ENCODE measurements around the gene HNRNPUL1.
A peak's percentile ranks its signal among the peaks of the same experiment; 100 is the strongest.

HNRNPUL1 gene

GRCh38 chr19:41294393-41294792 is 30.2 kb downstream of the HNRNPUL1 start:
- H3K4me3 ChIP-seq (ENCODE audit: low read depth, low read length), result no peak overlapping the region
- in situ Hi-C loops (cut with HindIII; ENCODE audit: low sequenced_read_pairs), result no loop called here
- no peak for DNase-seq (ENCODE audit: low read depth, low spot score)
- TF ChIP-seq, protein P1, sequence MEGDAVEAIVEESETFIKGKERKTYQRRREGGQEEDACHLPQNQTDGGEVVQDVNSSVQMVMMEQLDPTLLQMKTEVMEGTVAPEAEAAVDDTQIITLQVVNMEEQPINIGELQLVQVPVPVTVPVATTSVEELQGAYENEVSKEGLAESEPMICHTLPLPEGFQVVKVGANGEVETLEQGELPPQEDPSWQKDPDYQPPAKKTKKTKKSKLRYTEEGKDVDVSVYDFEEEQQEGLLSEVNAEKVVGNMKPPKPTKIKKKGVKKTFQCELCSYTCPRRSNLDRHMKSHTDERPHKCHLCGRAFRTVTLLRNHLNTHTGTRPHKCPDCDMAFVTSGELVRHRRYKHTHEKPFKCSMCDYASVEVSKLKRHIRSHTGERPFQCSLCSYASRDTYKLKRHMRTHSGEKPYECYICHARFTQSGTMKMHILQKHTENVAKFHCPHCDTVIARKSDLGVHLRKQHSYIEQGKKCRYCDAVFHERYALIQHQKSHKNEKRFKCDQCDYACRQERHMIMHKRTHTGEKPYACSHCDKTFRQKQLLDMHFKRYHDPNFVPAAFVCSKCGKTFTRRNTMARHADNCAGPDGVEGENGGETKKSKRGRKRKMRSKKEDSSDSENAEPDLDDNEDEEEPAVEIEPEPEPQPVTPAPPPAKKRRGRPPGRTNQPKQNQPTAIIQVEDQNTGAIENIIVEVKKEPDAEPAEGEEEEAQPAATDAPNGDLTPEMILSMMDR (IDR thresholded peaks at IDR 0.05; ENCODE audit: low read depth, low read length), result no peak

DNA sequence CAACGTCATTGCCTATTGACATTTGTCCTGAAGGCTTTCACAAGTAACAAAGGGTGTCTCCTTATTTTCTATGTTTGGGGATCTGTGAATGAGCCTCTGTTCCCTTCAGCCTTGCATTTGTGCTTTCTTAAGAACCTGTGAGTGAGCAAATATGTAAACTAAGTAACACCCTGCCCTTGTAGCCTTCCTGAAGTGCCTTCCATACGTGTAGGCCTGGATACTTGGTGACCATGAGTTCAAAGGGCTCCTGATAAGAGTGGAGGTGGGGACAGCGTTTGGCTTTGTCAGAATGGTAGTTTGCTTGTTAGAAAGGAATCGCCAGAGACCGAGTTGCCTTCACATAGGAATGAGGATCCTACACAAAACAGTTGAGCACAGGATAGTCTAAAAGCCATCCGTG is 31.3 kb downstream of the HNRNPUL1 start:
- TF ChIP-seq, protein P1 (IDR thresholded peaks at IDR 0.05; ENCODE audit: low read depth, low read length), result no peak
- no peak overlapping the region for H3K4me3 ChIP-seq (ENCODE audit: low read depth, low read length)
- no peak for DNase-seq (ENCODE audit: low read depth, low spot score)
- in situ Hi-C loops (cut with HindIII; ENCODE audit: low sequenced_read_pairs), result no loop called here

DNA sequence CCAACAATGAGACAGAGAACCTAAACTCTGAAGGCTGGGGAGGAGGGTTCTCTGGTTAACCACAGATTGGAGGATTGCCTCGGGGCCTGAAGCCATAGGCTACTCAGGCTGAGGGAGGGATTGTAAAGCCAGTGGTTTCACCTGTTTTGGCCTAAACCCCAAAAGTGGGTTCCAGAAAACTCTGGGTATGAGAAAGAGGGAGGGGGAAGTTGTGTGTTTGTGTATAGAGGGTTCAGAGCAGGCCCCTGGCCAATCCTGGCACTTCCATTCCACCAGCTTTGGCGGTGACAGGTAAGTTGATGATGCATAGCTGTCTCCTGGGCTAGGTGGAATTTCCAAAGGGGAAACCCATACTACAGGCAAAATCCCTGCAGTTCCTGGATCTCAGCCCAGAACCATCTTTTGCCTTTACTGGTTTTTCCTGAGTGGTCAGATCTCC is 32.3 kb downstream of the HNRNPUL1 start:
- DNase-seq (ENCODE audit: low read depth, low spot score), result no peak
- no peak overlapping the region for H3K4me3 ChIP-seq (ENCODE audit: low read depth, low read length)
- TF ChIP-seq, protein P1 (IDR thresholded peaks at IDR 0.05; ENCODE audit: low read depth, low read length), result no peak
- in situ Hi-C loops (cut with HindIII; ENCODE audit: low sequenced_read_pairs), result no loop called here

- H3K4me3 ChIP-seq (ENCODE audit: low read depth, low read length), result no peak overlapping the region
- in situ Hi-C loops (cut with HindIII; ENCODE audit: low sequenced_read_pairs), result no loop called here
- DNase-seq (ENCODE audit: low read depth, low spot score), result no peak
- TF ChIP-seq, protein P1 (IDR thresholded peaks at IDR 0.05; ENCODE audit: low read depth, low read length), result no peak
Measured at GRCh38 chr19:41297628-41298347, 33.6 kb downstream of the HNRNPUL1 start.

DNA sequence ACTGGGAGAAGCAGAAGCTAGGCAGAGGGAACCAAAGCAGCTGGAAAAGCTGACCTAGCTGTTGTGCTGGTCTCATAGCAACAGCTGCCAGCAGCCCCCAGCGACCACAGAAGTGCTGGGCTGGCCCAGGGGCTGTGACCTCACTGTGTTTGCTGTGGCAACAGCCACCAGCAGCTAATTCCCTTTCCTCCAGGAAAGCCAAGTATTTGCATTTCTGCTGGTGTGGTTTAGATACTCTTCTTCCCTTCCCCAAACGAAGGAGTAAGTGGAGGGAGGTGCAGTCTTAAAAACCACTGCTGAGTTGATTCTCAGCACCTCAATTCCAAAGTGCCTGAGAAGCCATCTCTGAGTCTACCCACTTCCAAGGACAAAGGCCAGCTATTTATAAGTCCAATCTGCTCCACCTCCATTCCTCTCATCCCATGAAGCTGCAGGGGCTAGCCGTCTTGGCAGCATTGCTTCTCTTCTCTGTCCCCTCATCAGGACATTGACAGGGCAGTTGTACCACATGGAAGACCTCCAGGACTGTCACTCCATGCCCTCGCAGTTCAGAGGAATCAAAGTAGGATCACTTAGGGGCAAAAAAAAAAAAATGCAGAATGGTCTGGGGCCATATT is 34.3 kb downstream of the HNRNPUL1 start:
- TF ChIP-seq, protein P1 (IDR thresholded peaks at IDR 0.05; ENCODE audit: low read depth, low read length), result no peak
- no peak overlapping the region for H3K4me3 ChIP-seq (ENCODE audit: low read depth, low read length)
- in situ Hi-C loops (cut with HindIII; ENCODE audit: low sequenced_read_pairs), result no loop called here
- peak; percentile 92 for DNase-seq (ENCODE audit: low read depth, low spot score)

- DNase-seq (ENCODE audit: low read depth, low spot score), result no peak
- no peak overlapping the region for H3K4me3 ChIP-seq (ENCODE audit: low read depth, low read length)
- in situ Hi-C loops (cut with HindIII; ENCODE audit: low sequenced_read_pairs), result no loop called here
- TF ChIP-seq, protein P1 (IDR thresholded peaks at IDR 0.05; ENCODE audit: low read depth, low read length), result no peak
Measured at GRCh38 chr19:41299046-41299754, 35.0 kb downstream of the HNRNPUL1 start.
